NB4 (cell line): ENCODE results near the gene KCNK2.

Source experiments
- DNase-seq: peaks from one replicate; pipeline ENCODE4 v3.0.0; 2010; ENCODE audit warnings: low read depth
- H3K4me3 ChIP-seq: one replicate; pipeline ENCODE4 v1.5.1; 2011; ENCODE audit warnings: mild to moderate bottlenecking, low read depth, low read length, moderate library complexity
- CTCF ChIP-seq: IDR thresholded peaks from one replicate; pipeline ENCODE4 v1.5.1; 2012; ENCODE audit warnings: low read depth, low read length
- MAX ChIP-seq: IDR thresholded peaks from 2 replicates; pipeline ENCODE4 v1.6.1; 2011; ENCODE audit warnings: low read depth, low read length
- MYC ChIP-seq: IDR thresholded peaks from 2 replicates; pipeline ENCODE4 v1.6.1; 2011; ENCODE audit warnings: low read depth, low read length
- POLR2A ChIP-seq: IDR thresholded peaks from 2 replicates; pipeline ENCODE4 v1.6.1; 2011; ENCODE audit warnings: mild to moderate bottlenecking; ENCODE audit not compliant: insufficient read length; ENCODE audit errors: extremely low read depth

KCNK2 gene

GRCh38 chr1:215045698-215046308 lies 36.7 kb upstream of the KCNK2 start:
- TF ChIP-seq MAX (no peak), MYC (no peak), POLR2A (no peak), CTCF (no peak)
- DNase-seq, result no peak
- no peak overlapping the region for H3K4me3 ChIP-seq

DNA sequence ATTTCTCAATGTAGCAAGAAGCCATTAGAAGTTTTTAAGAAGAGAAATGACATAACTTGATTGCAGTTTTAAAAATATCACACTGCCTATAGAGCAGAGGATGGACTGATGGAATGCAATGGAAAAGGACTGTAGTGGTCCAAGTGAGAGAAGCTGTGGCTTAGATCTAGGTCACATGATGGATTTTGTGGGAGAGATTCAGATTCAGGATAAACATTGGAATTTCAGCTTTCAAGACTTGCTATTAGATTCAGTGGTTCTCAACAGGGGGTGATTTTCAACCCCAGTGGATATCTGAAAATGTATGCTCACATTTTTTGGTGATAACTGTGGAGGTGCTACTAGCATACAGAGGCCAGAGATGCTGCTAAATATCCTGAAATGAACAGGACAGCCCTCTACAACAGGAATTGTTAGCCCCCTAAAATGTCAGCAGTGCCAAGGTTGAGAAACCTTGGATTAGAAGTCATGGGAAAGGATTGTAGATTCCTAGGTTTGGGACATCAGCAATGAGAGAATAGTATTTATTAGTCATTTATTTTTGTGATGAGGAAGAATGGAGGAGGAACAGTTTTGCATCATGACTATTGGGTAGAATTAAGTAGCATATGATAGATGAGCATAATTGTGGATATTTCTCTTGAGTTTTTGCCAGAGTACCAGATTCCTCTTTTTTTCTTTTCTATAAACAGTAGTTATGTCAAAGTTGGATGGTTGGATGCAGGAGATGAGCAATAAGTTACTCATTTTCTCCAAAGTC lies 30.1 kb upstream of the KCNK2 start:
- TF ChIP-seq CTCF, result no peak
- TF ChIP-seq POLR2A, result no peak
- no peak for TF ChIP-seq MAX
- no peak for TF ChIP-seq MYC
- H3K4me3 ChIP-seq, result no peak overlapping the region
- DNase-seq, result no peak

DNA sequence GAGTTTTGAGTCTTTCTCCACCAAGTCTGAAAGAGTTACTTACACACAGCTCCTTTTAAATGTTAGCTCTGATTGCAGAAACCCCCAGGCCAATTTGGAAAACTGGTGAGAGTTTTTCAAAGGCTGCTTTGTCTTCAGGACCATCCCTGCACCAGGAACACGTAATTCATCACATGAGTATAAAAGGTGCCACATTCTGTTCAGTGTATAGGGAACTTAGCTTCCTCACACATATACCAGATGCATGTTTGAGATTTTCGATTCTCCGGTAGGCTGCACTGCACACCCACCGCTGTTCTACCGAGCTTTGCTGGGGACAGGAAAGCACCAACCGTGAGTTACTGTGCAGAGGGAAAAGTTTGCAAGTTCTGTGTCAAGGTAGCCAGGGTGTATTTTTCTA lies 28.3 kb upstream of the KCNK2 start:
- TF ChIP-seq POLR2A (no peak), MYC (no peak), CTCF (no peak), MAX (no peak)
- H3K4me3 ChIP-seq, result no peak overlapping the region
- no peak for DNase-seq

- no peak for TF ChIP-seq POLR2A
- no peak for TF ChIP-seq CTCF
- no peak for TF ChIP-seq MAX
- TF ChIP-seq MYC, result no peak
- H3K4me3 ChIP-seq, result no peak overlapping the region
- no peak for DNase-seq
Observed at GRCh38 chr1:215055281-215055935, 27.1 kb upstream of the KCNK2 start.

GRCh38 chr1:215056584-215056983 lies 26.0 kb upstream of the KCNK2 start:
- H3K4me3 ChIP-seq, result no peak overlapping the region
- no peak for DNase-seq
- TF ChIP-seq MYC, result no peak
- no peak for TF ChIP-seq POLR2A
- no peak for TF ChIP-seq CTCF
